Ovary (tissue), 9 donors: ENCODE data around the gene LPIN3. TPM values are rescaled to one million over a fixed set of nuclear protein-coding genes. Genes with fewer than 3 reads are reported as not detected.

Source experiments
- DNase-seq, 5 donors: peaks; one replicate each; pipeline ENCODE4 v3.0.0-alpha.2; 2019 to 2020
- H3K27ac ChIP-seq, 2 donors: fragments of 200-600 bp; one replicate each; pipeline versions ENCODE4 v1.5.1 to v1.8.0; 2019 to 2022
- H3K27me3 ChIP-seq: fragments of 200-600 bp; one replicate; pipeline ENCODE4 v1.8.0; 2022
- H3K36me3 ChIP-seq: fragments of 200-600 bp; sonication (generic); one replicate; pipeline ENCODE4 v1.5.1; 2019
- H3K4me1 ChIP-seq: one replicate; pipeline ENCODE4 v1.8.1; 2013; ENCODE audit warnings: mild to moderate bottlenecking, moderate library complexity; ENCODE audit not compliant: insufficient read depth
- H3K4me3 ChIP-seq: fragments of 200-600 bp; sonication (generic); one replicate; pipeline ENCODE4 v1.5.1; 2017
- H3K9me3 ChIP-seq, 2 donors: fragments of 200-600 bp in 1 of 2; sonication (generic) in 1 of 2; one replicate each; pipeline versions ENCODE4 v1.5.1 to v1.8.1; 2013 to 2019; ENCODE audit warnings: mild to moderate bottlenecking in 1 of 2, moderate library complexity in 1 of 2
- EP300 ChIP-seq: sonication (generic); formaldehyde crosslinking; IDR thresholded peaks from one replicate; pipeline ENCODE4 v1.6.1; 2017; ENCODE audit warnings: antibody characterized with exemption
- POLR2A ChIP-seq: fragments of 450-650 bp; IDR thresholded peaks from one replicate; pipeline ENCODE4 v1.6.1; 2017; ENCODE audit warnings: antibody characterized with exemption, mild to moderate bottlenecking, moderate library complexity
- WGBS, 3 donors: extraction: QIAGEN DNeasy Blood & Tissue Kit in 1 of 3; methylation state at CpG; one replicate each; pipeline versions ENCODE4 v1.1.5 to v1.1.7; 2013 to 2017; 5-methylcytosine and 5-hydroxymethylcytosine counted together
- intact Hi-C, 4 donors: fragments of 100-400 bp; cut with DNase I; formaldehyde crosslinking; loops; one replicate each; pipeline versions ENCODE4 v1.11.0 to v1.15.1; 2022 to 2023
- polyA plus RNA-seq, 2 donors: library from polyadenylated mRNA; stranded (reverse); fragments of 200-250 nt in 1 of 2; fragments of 350-450 nt in 1 of 2; fragmentation: Illumina TruSeq in 1 of 2; extraction: RNeasy Lipid Tissue Mini Kit (QIAGEN cat#74804) in 1 of 2; gene quantifications; one replicate each; pipeline ENCODE4 v1.2.3, GENCODE V29; 2013 to 2014
- total RNA-seq, 7 donors: library from RNA; depleted of rRNA in 2 of 7; stranded (reverse); fragments of >200 nt in 2 of 7; fragmentation: NEBNext Ultra II Directional in 3 of 7; extraction: Animal tissue kit (Norgen Biotek cat#: 25700) in 3 of 7; gene quantifications; one replicate each; pipeline versions ENCODE4 v1.1.0 to v1.2.4, GENCODE V29; 2016 to 2023
- TF ChIP-seq, protein P1 (sequence below), 3 donors: fragments of 450-650 bp in 2 of 3; fragments of 200-600 bp in 1 of 3; IDR thresholded peaks; one replicate each; pipeline versions ENCODE4 v1.5.1 to v1.8.0; 2016 to 2022; ENCODE audit warnings: antibody characterized with exemption in 3 of 3, mild to moderate bottlenecking in 1 of 3
- donor health status: DM: no; HTN: no; CAD: no; lungs with moderate emphysema.
- donor health status: DM: no; HTN: no; CAD: no.
- donor health status: Bipolar disorder and iron deficiency.
- donor health status: DM: yes; HTN: yes; CAD: no.
- donor health status: DM: no; HTN: no; CAD: no.
- donor health status: DM: yes; HTN: yes; CAD: no.

Gene LPIN3
- total and polyA plus RNA-seq, 9 donors, result 5.1 to 21.6 (median 12.5) TPM

DNA sequence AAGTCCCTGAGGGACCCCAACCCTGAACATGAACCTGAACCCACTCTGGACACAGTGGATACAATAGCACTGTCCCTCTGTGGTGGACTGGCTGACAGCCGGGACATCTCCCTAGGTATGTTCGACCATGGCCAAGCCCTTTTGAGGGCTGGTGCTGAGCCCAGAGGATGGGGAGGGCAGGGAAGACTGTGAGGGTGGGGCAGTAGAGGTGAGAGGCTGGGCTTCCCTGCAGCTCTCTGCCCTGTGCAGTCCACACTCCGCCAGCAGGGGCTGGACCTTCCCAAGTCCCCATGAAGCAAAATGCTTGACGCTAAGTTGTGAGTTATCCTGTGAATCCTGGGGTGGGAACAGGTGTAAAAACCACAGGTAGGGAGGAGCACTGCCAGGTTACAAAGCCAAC is 11.5 kb downstream of the LPIN3 start:
- TF ChIP-seq EP300, result no peak
- TF ChIP-seq POLR2A, result no peak
- TF ChIP-seq, protein P1, sequence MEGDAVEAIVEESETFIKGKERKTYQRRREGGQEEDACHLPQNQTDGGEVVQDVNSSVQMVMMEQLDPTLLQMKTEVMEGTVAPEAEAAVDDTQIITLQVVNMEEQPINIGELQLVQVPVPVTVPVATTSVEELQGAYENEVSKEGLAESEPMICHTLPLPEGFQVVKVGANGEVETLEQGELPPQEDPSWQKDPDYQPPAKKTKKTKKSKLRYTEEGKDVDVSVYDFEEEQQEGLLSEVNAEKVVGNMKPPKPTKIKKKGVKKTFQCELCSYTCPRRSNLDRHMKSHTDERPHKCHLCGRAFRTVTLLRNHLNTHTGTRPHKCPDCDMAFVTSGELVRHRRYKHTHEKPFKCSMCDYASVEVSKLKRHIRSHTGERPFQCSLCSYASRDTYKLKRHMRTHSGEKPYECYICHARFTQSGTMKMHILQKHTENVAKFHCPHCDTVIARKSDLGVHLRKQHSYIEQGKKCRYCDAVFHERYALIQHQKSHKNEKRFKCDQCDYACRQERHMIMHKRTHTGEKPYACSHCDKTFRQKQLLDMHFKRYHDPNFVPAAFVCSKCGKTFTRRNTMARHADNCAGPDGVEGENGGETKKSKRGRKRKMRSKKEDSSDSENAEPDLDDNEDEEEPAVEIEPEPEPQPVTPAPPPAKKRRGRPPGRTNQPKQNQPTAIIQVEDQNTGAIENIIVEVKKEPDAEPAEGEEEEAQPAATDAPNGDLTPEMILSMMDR (IDR thresholded peaks at IDR 0.05), result no peak

GRCh38 chr20:41352666-41353065 is 12.0 kb downstream of the LPIN3 start:
- Histone ChIP-seq H3K36me3 (no peaks in the 10 kb centered on the region), H3K4me1 (no peaks in the 10 kb centered on the region), H3K9me3 (no peaks in the 10 kb centered on the region), H3K27ac (no peak overlapping the region), H3K4me3 (no peak overlapping the region), H3K27me3 (no peaks in the 10 kb centered on the region)
- intact Hi-C loops, result loop anchor here in 1 of 4 donors (10.0 kb wide), 1 partner anchor 342 kb away; no protein-coding TSS in a partner anchor
- 83 to 91% (median 85%) methylated on average over 5 of the region's 5 CpGs for WGBS, 3 donors
- no peak for TF ChIP-seq POLR2A
- no peak for TF ChIP-seq EP300
- TF ChIP-seq, protein P1 (IDR thresholded peaks at IDR 0.05), result no peak
- DNase-seq, result no peak

More for the DNA sequence above, 11.5 kb downstream of the LPIN3 start:
- H3K36me3 ChIP-seq, result no peaks in the 10 kb centered on the region
- no peaks in the 10 kb centered on the region for H3K4me1 ChIP-seq
- no peak for DNase-seq
- WGBS, 3 donors, result 68 to 91% (median 83%) methylated on average over 4 of the region's 4 CpGs
- H3K9me3 ChIP-seq, result no peaks in the 10 kb centered on the region
- H3K4me3 ChIP-seq, result no peak overlapping the region
- H3K27ac ChIP-seq, result no peak overlapping the region
- no peaks in the 10 kb centered on the region for H3K27me3 ChIP-seq
- intact Hi-C loops, result loop anchor here in 1 of 4 donors (10.0 kb wide), 1 partner anchor 343 kb away; no protein-coding TSS in a partner anchor

- Histone ChIP-seq H3K4me1 (no peaks in the 10 kb centered on the region), H3K27me3 (no peaks in the 10 kb centered on the region), H3K27ac (no peak overlapping the region), H3K36me3 (no peaks in the 10 kb centered on the region), H3K9me3 (no peaks in the 10 kb centered on the region), H3K4me3 (no peak overlapping the region)
- TF ChIP-seq, protein P1 (IDR thresholded peaks at IDR 0.05), result no peak
- TF ChIP-seq EP300, result no peak
- TF ChIP-seq POLR2A, result no peak
- intact Hi-C loops, result loop anchor here in 1 of 4 donors (10.0 kb wide), 1 partner anchor 341 kb away; no protein-coding TSS in a partner anchor
- no peak for DNase-seq
These were observed 12.9 kb downstream of the LPIN3 start for GRCh38 chr20:41353530-41353929.

- 93 to 98% (median 97%) methylated on average over 3 of the region's 3 CpGs for WGBS, 3 donors
- Histone ChIP-seq H3K4me1 (no peaks in the 10 kb centered on the region), H3K4me3 (no peak overlapping the region), H3K27ac (no peak overlapping the region), H3K9me3 (no peaks in the 10 kb centered on the region), H3K27me3 (no peaks in the 10 kb centered on the region), H3K36me3 (no peaks in the 10 kb centered on the region)
- DNase-seq, result no peak
- TF ChIP-seq, protein P1 (IDR thresholded peaks at IDR 0.05), result no peak
- TF ChIP-seq EP300 (no peak), POLR2A (no peak)
- intact Hi-C loops, result loop anchor here in 1 of 4 donors (10.0 kb wide), 1 partner anchor 340 kb away; no protein-coding TSS in a partner anchor
These were observed 14.6 kb downstream of the LPIN3 start for GRCh38 chr20:41355192-41355591.
